Loucy (cell line): ENCODE data around the gene RALGPS1.

Source experiments
- H2AFZ ChIP-seq: fragments of 200-600 bp; sonication (generic); 2 replicates; pipeline ENCODE4 v1.6.0; 2016; ENCODE audit warnings: antibody characterized with exemption, mild to moderate bottlenecking, low read length, moderate library complexity
- H3F3A ChIP-seq: fragments of 200-600 bp; 2 replicates; pipeline ENCODE4 v1.6.0; 2016; ENCODE audit warnings: antibody characterized with exemption, low read depth, mild to moderate bottlenecking
- H3K27me3 ChIP-seq: fragments of 200-600 bp; sonication (generic); 2 replicates; pipeline ENCODE4 v1.6.1; 2014; ENCODE audit warnings: low read length, mild to moderate bottlenecking; ENCODE audit not compliant: insufficient read depth, poor library complexity, severe bottlenecking
- H3K36me3 ChIP-seq: fragments of 200-600 bp; sonication (generic); 2 replicates; pipeline ENCODE4 v1.6.1; 2016; ENCODE audit warnings: low read length; ENCODE audit not compliant: insufficient read depth
- H3K4me1 ChIP-seq: fragments of 200-600 bp; sonication (generic); 2 replicates; pipeline ENCODE4 v1.5.1; 2014; ENCODE audit warnings: low read length, mild to moderate bottlenecking; ENCODE audit not compliant: insufficient read depth, poor library complexity, severe bottlenecking
- H3K4me2 ChIP-seq: fragments of 200-600 bp; sonication (generic); 2 replicates; pipeline ENCODE4 v1.6.0; 2014; ENCODE audit warnings: antibody characterized with exemption, low read length, low read depth, mild to moderate bottlenecking; ENCODE audit not compliant: poor library complexity, severe bottlenecking
- H3K4me3 ChIP-seq: fragments of 200-600 bp; sonication (generic); 2 replicates; pipeline ENCODE4 v1.5.1; 2014; ENCODE audit warnings: low read length, mild to moderate bottlenecking, mixed read lengths; ENCODE audit not compliant: poor library complexity, severe bottlenecking
- H3K79me2 ChIP-seq: fragments of 200-600 bp; sonication (generic); 2 replicates; pipeline ENCODE4 v1.6.1; 2014; ENCODE audit warnings: low read length; ENCODE audit not compliant: insufficient read depth
- H3K9ac ChIP-seq: fragments of 200-600 bp; sonication (generic); 2 replicates; pipeline ENCODE4 v1.6.0; 2014; ENCODE audit warnings: mild to moderate bottlenecking, low read depth, low read length, moderate library complexity; ENCODE audit not compliant: poor library complexity, severe bottlenecking
- H3K9me2 ChIP-seq: fragments of 200-600 bp; sonication (generic); replicated peaks from 2 replicates; pipeline ENCODE4 v1.6.1; 2016; ENCODE audit warnings: low read depth, low read length, mixed read lengths
- H3K9me3 ChIP-seq: fragments of 200-600 bp; sonication (generic); 2 replicates; pipeline ENCODE4 v1.6.1; 2014; ENCODE audit warnings: mild to moderate bottlenecking, antibody characterized with exemption, low read length, low read depth; ENCODE audit not compliant: insufficient read depth
- H4K20me1 ChIP-seq: fragments of 200-600 bp; sonication (generic); 2 replicates; pipeline ENCODE4 v1.6.0; 2014; ENCODE audit warnings: antibody characterized with exemption, low read length, mild to moderate bottlenecking; ENCODE audit not compliant: insufficient read depth, poor library complexity, severe bottlenecking
- EZH2phosphoT487 ChIP-seq: fragments of 200-600 bp; IDR thresholded peaks from 2 replicates; pipeline ENCODE4 v1.6.1; 2018; ENCODE audit warnings: antibody characterized with exemption, mild to moderate bottlenecking, moderate library complexity, borderline replicate concordance
- TF ChIP-seq, protein P1 (sequence below): fragments of 200-600 bp; sonication (generic); conservative IDR thresholded peaks from 2 replicates; pipeline ENCODE4 v1.5.1; 2014; ENCODE audit warnings: mild to moderate bottlenecking, antibody characterized with exemption, low read length

Gene RALGPS1

DNA sequence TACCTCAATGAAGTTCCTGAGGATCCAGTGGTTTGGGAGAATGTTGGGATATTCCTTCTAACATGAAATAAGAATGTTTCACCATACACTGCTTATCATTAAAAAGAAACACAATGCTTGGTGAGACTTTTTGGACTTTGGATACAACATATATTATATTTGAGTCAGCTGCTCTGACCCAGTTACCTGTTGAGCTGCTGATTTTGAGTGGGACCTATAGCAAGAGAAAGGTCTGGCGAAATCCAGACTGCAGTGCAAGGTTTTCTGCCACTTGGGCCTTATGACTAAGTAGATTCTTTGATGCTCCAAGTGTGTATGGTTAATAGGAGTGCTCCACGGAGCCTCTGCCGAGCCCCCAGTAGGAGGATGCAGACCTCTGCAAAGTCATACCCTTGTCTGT, 10.0 kb upstream of the RALGPS1 start:
- H3K4me3 ChIP-seq: no peak overlapping the region
- H3K9me2 ChIP-seq: no peaks in the 10 kb centered on the region
- H3K9ac ChIP-seq: no peak overlapping the region
- H3K9me3 ChIP-seq: peaks cover 4% of the 10 kb centered on the region; the same call in 1 of the 2 replicates
- H3K4me1 ChIP-seq: no peaks in the 10 kb centered on the region
- no peak overlapping the region for H3K4me2 ChIP-seq
- no peaks in the 10 kb centered on the region for H4K20me1 ChIP-seq
- no peaks in the 10 kb centered on the region for H3F3A ChIP-seq
- H3K27me3 ChIP-seq: no peaks in the 10 kb centered on the region
- H3K36me3 ChIP-seq: no peaks in the 10 kb centered on the region
- H3K79me2 ChIP-seq: no peaks in the 10 kb centered on the region
- TF ChIP-seq, protein P1, sequence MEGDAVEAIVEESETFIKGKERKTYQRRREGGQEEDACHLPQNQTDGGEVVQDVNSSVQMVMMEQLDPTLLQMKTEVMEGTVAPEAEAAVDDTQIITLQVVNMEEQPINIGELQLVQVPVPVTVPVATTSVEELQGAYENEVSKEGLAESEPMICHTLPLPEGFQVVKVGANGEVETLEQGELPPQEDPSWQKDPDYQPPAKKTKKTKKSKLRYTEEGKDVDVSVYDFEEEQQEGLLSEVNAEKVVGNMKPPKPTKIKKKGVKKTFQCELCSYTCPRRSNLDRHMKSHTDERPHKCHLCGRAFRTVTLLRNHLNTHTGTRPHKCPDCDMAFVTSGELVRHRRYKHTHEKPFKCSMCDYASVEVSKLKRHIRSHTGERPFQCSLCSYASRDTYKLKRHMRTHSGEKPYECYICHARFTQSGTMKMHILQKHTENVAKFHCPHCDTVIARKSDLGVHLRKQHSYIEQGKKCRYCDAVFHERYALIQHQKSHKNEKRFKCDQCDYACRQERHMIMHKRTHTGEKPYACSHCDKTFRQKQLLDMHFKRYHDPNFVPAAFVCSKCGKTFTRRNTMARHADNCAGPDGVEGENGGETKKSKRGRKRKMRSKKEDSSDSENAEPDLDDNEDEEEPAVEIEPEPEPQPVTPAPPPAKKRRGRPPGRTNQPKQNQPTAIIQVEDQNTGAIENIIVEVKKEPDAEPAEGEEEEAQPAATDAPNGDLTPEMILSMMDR: no peak
- no peak for TF ChIP-seq EZH2phosphoT487
- H2AFZ ChIP-seq: no peak overlapping the region

DNA sequence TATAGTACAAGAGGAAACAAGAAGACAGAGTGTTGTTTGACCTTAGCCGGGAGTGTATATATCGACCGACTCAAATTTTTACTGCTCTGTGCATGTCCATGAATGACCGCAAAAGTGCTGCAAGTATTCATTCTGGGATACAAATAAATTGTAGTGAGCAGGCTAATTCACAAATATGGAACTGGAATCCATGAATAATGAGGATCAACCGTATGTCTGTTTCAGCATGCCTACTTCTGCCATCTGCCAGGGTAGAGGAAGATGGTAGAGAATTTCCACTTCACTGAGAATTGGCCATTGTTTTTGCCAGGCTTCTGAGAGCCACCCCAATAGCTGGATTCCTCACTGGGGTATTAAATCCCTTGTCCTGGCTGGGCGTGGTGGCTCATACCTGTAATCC, 8.5 kb upstream of the RALGPS1 start:
- no peak overlapping the region for H3K4me3 ChIP-seq
- no peak overlapping the region for H3K4me2 ChIP-seq
- no peaks in the 10 kb centered on the region for H3F3A ChIP-seq
- H3K9me2 ChIP-seq: no peaks in the 10 kb centered on the region
- no peak for TF ChIP-seq EZH2phosphoT487
- TF ChIP-seq, protein P1: no peak
- H3K36me3 ChIP-seq: no peaks in the 10 kb centered on the region
- H4K20me1 ChIP-seq: no peaks in the 10 kb centered on the region
- no peak overlapping the region for H3K9ac ChIP-seq
- H2AFZ ChIP-seq: no peak overlapping the region
- no peaks in the 10 kb centered on the region for H3K27me3 ChIP-seq
- peaks cover 2% of the 10 kb centered on the region; the same call in 1 of the 2 replicates for H3K9me3 ChIP-seq
- no peaks in the 10 kb centered on the region for H3K4me1 ChIP-seq
- H3K79me2 ChIP-seq: no peaks in the 10 kb centered on the region

DNA sequence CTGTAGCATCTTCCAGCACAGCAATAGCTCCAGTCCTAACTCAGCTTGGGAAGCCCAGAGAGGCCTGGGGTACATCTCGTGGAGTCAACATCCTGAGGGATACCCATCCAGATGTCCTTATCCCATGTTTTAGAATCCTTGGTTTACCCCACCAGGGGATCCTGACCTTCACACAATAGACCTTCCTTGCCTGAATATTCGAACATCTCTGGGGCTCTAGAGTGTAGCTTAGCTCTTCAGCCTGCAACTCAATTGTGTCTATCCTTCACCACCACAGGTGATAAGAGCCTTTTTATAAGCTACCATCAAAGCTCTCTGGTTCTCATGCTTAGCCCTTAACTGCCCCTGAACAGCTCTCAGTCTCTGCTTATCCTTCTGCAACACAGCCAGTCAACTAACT, 7.5 kb upstream of the RALGPS1 start:
- Histone ChIP-seq H3K4me3 (no peak overlapping the region), H3K79me2 (no peaks in the 10 kb centered on the region), H3K9me3 (no peaks in the 10 kb centered on the region), H3K4me2 (no peak overlapping the region), H4K20me1 (no peaks in the 10 kb centered on the region), H3F3A (no peaks in the 10 kb centered on the region), H3K36me3 (no peaks in the 10 kb centered on the region), H3K4me1 (no peaks in the 10 kb centered on the region), H3K9me2 (no peaks in the 10 kb centered on the region), H2AFZ (no peak overlapping the region), H3K27me3 (no peaks in the 10 kb centered on the region), H3K9ac (no peak overlapping the region)
- TF ChIP-seq, protein P1: no peak
- no peak for TF ChIP-seq EZH2phosphoT487
